UCSD-AML1 (cell line): Measurements from ENCODE around the gene NAV2.
A peak's percentile ranks its signal among the peaks of the same experiment; 100 is the strongest.
"Not testable (repeated sequence)": the region's sequence is repeated elsewhere in the genome, so short reads cannot be mapped to it uniquely, and the experiment has no call there.

ENCODE experiments used
- DNase-seq: peaks from one replicate; lab custom pipeline; 2025; ENCODE audit not compliant: unreplicated experiment; lab: John Stamatoyannopoulos, UW

The NAV2 gene

GRCh38 chr11:19917069-19917468, 204.4 kb downstream of the NAV2 start:
- no peak for DNase-seq

- no peak for DNase-seq
Observed at GRCh38 chr11:19918302-19919049, 205.8 kb downstream of the NAV2 start.

GRCh38 chr11:19919050-19919561, 206.5 kb downstream of the NAV2 start:
- DNase-seq, result no peak

- DNase-seq, result no peak
Observed at GRCh38 chr11:19920982-19921381, 208.3 kb downstream of the NAV2 start.

- no peak for DNase-seq
Observed at GRCh38 chr11:19921976-19922688, 209.5 kb downstream of the NAV2 start.

- no peak for DNase-seq
Observed at GRCh38 chr11:19922689-19923035, 210.0 kb downstream of the NAV2 start.

GRCh38 chr11:19923626-19924025, 211.0 kb downstream of the NAV2 start:
- DNase-seq, result no peak

GRCh38 chr11:19924311-19924710, 211.7 kb downstream of the NAV2 start:
- DNase-seq, result no peak

GRCh38 chr11:19924716-19925115, 212.1 kb downstream of the NAV2 start:
- no peak for DNase-seq

- not testable (repeated sequence) for DNase-seq
Observed at GRCh38 chr11:19927403-19927802, 214.8 kb downstream of the NAV2 start.

- DNase-seq, result no peak
Observed at GRCh38 chr11:19929147-19929546, 216.5 kb downstream of the NAV2 start.

GRCh38 chr11:19929655-19930054, 217.0 kb downstream of the NAV2 start:
- no peak for DNase-seq

GRCh38 chr11:19931141-19931770, 218.6 kb downstream of the NAV2 start:
- no peak for DNase-seq

- no peak for DNase-seq
Observed at GRCh38 chr11:19931771-19932369, 219.2 kb downstream of the NAV2 start.

- DNase-seq, result no peak
Observed at GRCh38 chr11:19933132-19933735, 220.6 kb downstream of the NAV2 start.

GRCh38 chr11:19933801-19934488, 221.3 kb downstream of the NAV2 start:
- DNase-seq, result no peak

GRCh38 chr11:19934828-19935259, 222.2 kb downstream of the NAV2 start:
- DNase-seq, result no peak

GRCh38 chr11:19935507-19935906, 222.9 kb downstream of the NAV2 start:
- no peak for DNase-seq

- DNase-seq, result no peak
Observed at GRCh38 chr11:19936461-19936860, 223.8 kb downstream of the NAV2 start.

- DNase-seq, result peak; percentile 27
Observed at GRCh38 chr11:19938169-19938856, 225.7 kb downstream of the NAV2 start.
